ENCODE measurements around the gene CHMP4A. TPM values are rescaled to one million over a fixed set of nuclear protein-coding genes. Genes with fewer than 3 reads are reported as not detected.
A peak's percentile ranks its signal among the peaks of the same experiment; 100 is the strongest.

CHMP4A gene
- total and polyA plus RNA-seq, 2 of the 13 experiments (the other 11 are each of a cell fraction or from before 2014, with no cell fraction given): 83.6 to 113 TPM

DNA sequence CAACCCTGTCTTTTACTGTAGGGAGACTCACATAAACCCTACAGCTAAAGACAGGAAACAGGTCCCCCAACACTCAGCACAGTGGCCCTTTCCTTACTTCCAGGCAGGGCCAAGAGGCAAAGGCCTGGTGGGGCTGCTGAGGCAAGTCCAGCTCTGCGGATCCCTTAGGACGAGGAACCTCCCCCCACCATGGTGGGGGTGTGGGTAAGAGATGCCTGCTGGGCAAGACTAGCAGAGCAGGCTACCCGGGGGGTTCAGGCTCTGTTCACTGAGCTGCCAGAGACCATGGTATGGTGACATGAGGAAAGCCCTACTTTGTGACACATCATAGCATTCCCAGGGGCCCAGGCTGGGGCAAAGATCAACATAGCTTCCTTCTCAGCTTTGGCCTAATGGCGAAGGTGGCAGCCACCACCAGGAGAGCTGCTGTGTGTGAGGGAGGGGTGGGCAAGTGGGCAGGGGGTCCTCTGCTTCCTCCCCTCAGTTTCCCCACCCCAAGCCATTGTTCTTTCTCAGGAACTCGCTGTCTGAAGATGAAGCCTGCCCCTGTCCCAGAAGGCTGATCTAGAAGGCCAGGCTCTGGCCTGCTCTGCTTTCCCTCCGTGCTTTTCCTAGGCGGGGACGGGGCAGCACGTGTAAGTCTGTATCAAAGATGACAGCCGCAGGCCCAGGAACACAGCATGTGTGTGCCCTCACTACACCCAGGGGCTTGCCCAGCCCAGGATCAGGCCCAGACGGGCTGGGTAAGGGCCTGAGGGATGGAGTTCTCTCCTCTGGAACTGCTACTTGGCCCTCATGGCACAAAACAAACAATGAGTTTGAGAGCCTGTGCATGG is 39.2 kb upstream of the CHMP4A start (continued):
- TF ChIP-seq, protein P1, sequence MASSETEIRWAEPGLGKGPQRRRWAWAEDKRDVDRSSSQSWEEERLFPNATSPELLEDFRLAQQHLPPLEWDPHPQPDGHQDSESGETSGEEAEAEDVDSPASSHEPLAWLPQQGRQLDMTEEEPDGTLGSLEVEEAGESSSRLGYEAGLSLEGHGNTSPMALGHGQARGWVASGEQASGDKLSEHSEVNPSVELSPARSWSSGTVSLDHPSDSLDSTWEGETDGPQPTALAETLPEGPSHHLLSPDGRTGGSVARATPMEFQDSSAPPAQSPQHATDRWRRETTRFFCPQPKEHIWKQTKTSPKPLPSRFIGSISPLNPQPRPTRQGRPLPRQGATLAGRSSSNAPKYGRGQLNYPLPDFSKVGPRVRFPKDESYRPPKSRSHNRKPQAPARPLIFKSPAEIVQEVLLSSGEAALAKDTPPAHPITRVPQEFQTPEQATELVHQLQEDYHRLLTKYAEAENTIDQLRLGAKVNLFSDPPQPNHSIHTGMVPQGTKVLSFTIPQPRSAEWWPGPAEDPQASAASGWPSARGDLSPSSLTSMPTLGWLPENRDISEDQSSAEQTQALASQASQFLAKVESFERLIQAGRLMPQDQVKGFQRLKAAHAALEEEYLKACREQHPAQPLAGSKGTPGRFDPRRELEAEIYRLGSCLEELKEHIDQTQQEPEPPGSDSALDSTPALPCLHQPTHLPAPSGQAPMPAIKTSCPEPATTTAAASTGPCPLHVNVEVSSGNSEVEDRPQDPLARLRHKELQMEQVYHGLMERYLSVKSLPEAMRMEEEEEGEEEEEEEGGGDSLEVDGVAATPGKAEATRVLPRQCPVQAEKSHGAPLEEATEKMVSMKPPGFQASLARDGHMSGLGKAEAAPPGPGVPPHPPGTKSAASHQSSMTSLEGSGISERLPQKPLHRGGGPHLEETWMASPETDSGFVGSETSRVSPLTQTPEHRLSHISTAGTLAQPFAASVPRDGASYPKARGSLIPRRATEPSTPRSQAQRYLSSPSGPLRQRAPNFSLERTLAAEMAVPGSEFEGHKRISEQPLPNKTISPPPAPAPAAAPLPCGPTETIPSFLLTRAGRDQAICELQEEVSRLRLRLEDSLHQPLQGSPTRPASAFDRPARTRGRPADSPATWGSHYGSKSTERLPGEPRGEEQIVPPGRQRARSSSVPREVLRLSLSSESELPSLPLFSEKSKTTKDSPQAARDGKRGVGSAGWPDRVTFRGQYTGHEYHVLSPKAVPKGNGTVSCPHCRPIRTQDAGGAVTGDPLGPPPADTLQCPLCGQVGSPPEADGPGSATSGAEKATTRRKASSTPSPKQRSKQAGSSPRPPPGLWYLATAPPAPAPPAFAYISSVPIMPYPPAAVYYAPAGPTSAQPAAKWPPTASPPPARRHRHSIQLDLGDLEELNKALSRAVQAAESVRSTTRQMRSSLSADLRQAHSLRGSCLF (CRISPR knock-in tag; IDR thresholded peaks at IDR 0.05; ENCODE audit: borderline replicate concordance): no peak
- TF ChIP-seq HOXA3 (CRISPR knock-in tag; IDR thresholded peaks at IDR 0.05) (peak; percentile 82), ZNF780A (CRISPR knock-in tag; IDR thresholded peaks at IDR 0.05) (no peak), PHB2 (IDR thresholded peaks at IDR 0.05; ENCODE audit: partially characterized antibody) (no peak), POLR2AphosphoS5 (IDR thresholded peaks at IDR 0.05; ENCODE audit: low read depth, low read length) (no peak), RNF2 (conservative IDR thresholded peaks at IDR 0.05; ENCODE audit: low read depth) (0 out of 2 replicates have a peak, but pooled peaks have one; percentile 52), KLF16 (CRISPR knock-in tag; IDR thresholded peaks at IDR 0.05) (no peak)
- TF ChIP-seq, protein P2, sequence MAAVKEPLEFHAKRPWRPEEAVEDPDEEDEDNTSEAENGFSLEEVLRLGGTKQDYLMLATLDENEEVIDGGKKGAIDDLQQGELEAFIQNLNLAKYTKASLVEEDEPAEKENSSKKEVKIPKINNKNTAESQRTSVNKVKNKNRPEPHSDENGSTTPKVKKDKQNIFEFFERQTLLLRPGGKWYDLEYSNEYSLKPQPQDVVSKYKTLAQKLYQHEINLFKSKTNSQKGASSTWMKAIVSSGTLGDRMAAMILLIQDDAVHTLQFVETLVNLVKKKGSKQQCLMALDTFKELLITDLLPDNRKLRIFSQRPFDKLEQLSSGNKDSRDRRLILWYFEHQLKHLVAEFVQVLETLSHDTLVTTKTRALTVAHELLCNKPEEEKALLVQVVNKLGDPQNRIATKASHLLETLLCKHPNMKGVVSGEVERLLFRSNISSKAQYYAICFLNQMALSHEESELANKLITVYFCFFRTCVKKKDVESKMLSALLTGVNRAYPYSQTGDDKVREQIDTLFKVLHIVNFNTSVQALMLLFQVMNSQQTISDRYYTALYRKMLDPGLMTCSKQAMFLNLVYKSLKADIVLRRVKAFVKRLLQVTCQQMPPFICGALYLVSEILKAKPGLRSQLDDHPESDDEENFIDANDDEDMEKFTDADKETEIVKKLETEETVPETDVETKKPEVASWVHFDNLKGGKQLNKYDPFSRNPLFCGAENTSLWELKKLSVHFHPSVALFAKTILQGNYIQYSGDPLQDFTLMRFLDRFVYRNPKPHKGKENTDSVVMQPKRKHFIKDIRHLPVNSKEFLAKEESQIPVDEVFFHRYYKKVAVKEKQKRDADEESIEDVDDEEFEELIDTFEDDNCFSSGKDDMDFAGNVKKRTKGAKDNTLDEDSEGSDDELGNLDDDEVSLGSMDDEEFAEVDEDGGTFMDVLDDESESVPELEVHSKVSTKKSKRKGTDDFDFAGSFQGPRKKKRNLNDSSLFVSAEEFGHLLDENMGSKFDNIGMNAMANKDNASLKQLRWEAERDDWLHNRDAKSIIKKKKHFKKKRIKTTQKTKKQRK (IDR thresholded peaks at IDR 0.05; ENCODE audit: low read length): no peak
- TF ChIP-seq, protein P3, sequence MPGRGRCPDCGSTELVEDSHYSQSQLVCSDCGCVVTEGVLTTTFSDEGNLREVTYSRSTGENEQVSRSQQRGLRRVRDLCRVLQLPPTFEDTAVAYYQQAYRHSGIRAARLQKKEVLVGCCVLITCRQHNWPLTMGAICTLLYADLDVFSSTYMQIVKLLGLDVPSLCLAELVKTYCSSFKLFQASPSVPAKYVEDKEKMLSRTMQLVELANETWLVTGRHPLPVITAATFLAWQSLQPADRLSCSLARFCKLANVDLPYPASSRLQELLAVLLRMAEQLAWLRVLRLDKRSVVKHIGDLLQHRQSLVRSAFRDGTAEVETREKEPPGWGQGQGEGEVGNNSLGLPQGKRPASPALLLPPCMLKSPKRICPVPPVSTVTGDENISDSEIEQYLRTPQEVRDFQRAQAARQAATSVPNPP (CRISPR knock-in tag; IDR thresholded peaks at IDR 0.05): no peak
- TF ChIP-seq, protein P4, sequence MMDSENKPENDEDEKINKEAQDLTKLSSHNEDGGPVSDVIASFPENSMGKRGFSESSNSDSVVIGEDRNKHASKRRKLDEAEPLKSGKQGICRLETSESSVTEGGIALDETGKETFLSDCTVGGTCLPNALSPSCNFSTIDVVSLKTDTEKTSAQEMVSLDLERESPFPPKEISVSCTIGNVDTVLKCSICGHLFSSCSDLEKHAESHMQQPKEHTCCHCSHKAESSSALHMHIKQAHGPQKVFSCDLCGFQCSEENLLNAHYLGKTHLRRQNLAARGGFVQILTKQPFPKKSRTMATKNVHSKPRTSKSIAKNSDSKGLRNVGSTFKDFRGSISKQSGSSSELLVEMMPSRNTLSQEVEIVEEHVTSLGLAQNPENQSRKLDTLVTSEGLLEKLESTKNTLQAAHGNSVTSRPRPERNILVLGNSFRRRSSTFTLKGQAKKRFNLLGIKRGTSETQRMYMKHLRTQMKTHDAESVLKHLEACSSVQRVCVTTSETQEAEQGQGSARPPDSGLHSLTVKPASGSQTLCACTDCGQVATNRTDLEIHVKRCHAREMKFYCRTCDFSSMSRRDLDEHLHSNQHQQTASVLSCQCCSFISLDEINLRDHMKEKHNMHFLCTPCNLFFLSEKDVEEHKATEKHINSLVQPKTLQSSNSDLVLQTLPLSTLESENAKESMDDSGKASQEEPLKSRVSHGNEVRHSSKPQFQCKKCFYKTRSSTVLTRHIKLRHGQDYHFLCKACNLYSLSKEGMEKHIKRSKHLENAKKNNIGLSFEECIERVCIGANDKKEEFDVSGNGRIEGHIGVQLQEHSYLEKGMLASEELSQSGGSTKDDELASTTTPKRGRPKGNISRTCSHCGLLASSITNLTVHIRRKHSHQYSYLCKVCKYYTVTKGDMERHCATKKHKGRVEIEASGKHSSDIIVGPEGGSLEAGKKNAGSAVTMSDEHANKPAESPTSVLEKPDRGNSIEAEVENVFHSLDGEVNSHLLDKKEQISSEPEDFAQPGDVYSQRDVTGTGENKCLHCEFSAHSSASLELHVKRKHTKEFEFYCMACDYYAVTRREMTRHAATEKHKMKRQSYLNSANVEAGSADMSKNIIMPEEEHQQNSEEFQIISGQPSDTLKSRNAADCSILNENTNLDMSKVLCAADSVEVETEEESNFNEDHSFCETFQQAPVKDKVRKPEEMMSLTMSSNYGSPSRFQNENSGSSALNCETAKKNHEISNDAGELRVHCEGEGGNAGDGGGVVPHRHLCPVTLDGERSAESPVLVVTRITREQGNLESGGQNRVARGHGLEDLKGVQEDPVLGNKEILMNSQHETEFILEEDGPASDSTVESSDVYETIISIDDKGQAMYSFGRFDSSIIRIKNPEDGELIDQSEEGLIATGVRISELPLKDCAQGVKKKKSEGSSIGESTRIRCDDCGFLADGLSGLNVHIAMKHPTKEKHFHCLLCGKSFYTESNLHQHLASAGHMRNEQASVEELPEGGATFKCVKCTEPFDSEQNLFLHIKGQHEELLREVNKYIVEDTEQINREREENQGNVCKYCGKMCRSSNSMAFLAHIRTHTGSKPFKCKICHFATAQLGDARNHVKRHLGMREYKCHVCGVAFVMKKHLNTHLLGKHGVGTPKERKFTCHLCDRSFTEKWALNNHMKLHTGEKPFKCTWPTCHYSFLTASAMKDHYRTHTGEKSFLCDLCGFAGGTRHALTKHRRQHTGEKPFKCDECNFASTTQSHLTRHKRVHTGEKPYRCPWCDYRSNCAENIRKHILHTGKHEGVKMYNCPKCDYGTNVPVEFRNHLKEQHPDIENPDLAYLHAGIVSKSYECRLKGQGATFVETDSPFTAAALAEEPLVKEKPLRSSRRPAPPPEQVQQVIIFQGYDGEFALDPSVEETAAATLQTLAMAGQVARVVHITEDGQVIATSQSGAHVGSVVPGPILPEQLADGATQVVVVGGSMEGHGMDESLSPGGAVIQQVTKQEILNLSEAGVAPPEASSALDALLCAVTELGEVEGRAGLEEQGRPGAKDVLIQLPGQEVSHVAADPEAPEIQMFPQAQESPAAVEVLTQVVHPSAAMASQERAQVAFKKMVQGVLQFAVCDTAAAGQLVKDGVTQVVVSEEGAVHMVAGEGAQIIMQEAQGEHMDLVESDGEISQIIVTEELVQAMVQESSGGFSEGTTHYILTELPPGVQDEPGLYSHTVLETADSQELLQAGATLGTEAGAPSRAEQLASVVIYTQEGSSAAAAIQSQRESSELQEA (CRISPR knock-in tag; IDR thresholded peaks at IDR 0.05; ENCODE audit: not compliant biosample characterization): peak; percentile 31

All from HepG2 (cell line).